Gastroesophageal sphincter (tissue), 3 donors: Measurements from ENCODE around the gene GRPEL1.

Experiments used
- EP300 ChIP-seq: sonication (generic); formaldehyde crosslinking; IDR thresholded peaks from one replicate; pipeline ENCODE4 v1.6.1; 2017; ENCODE audit warnings: antibody characterized with exemption, mild to moderate bottlenecking
- POLR2A ChIP-seq, 2 donors: fragments of 450-650 bp; IDR thresholded peaks; one replicate each; pipeline ENCODE4 v1.6.1; 2017; ENCODE audit warnings: antibody characterized with exemption in 2 of 2, mild to moderate bottlenecking in 2 of 2, moderate library complexity in 1 of 2
- POLR2AphosphoS5 ChIP-seq: sonication (generic); formaldehyde crosslinking; IDR thresholded peaks from one replicate; pipeline ENCODE4 v1.6.1; 2017; ENCODE audit warnings: antibody characterized with exemption
- TF ChIP-seq, protein P1 (sequence below), 4 experiments: fragments of 200-600 bp in 2 of 4; fragments of 450-650 bp in 2 of 4; sonication (generic) in 1 of 4; IDR thresholded peaks; one replicate each; pipeline ENCODE4 v1.5.1; 2017 to 2019; ENCODE audit warnings: antibody characterized with exemption in 4 of 4, mild to moderate bottlenecking in 2 of 4, moderate library complexity in 2 of 4

DNA sequence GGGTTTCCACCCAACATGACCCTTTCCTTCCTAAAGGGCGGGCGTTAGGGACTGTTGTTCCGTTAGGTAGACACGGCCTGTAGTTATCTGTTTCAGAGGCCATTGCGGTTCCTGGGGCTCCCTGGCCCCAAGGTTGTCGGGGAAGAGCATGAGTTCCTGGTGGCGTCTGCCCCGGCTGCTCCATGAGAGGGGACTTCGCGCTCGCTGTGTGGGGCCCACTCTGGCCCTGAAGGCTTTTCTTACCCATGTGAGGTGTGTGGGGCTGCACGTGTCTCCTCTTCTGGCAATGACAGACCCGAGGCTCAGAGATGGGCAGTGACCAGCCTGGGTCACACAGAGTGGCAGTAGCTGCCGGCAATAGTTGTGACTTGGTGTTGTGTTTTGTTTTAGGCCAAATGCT is 15.6 kb downstream of the GRPEL1 start:
- TF ChIP-seq POLR2A (IDR thresholded peaks at IDR 0.05) (no peak), POLR2AphosphoS5 (no peak), EP300 (no peak)
- TF ChIP-seq, protein P1, sequence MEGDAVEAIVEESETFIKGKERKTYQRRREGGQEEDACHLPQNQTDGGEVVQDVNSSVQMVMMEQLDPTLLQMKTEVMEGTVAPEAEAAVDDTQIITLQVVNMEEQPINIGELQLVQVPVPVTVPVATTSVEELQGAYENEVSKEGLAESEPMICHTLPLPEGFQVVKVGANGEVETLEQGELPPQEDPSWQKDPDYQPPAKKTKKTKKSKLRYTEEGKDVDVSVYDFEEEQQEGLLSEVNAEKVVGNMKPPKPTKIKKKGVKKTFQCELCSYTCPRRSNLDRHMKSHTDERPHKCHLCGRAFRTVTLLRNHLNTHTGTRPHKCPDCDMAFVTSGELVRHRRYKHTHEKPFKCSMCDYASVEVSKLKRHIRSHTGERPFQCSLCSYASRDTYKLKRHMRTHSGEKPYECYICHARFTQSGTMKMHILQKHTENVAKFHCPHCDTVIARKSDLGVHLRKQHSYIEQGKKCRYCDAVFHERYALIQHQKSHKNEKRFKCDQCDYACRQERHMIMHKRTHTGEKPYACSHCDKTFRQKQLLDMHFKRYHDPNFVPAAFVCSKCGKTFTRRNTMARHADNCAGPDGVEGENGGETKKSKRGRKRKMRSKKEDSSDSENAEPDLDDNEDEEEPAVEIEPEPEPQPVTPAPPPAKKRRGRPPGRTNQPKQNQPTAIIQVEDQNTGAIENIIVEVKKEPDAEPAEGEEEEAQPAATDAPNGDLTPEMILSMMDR (IDR thresholded peaks at IDR 0.05): no peak
